Fibroblast of pulmonary artery (primary cell): ENCODE measurements around the gene SGO1.

Source experiments
- DNase-seq: peaks from one replicate; pipeline ENCODE4 v3.0.0-alpha.2; 2010; ENCODE audit warnings: low read depth
- H3K4me3 ChIP-seq: replicated peaks from 2 replicates; pipeline ENCODE4 v1.5.1; 2011; ENCODE audit warnings: low read depth, mild to moderate bottlenecking, control low read depth, low read length, moderate library complexity
- TF ChIP-seq, protein P1 (sequence below): IDR thresholded peaks from 2 replicates; pipeline ENCODE4 v1.5.1; 2011; ENCODE audit warnings: mild to moderate bottlenecking, control low read depth, low read length, inconsistent platforms; ENCODE audit errors: missing control alignments

Gene SGO1

GRCh38 chr3:20186600-20187004 is 596 bp upstream of the SGO1 start:
- no peak for DNase-seq
- peak overlapping the region; percentile 91 for H3K4me3 ChIP-seq
- TF ChIP-seq, protein P1, sequence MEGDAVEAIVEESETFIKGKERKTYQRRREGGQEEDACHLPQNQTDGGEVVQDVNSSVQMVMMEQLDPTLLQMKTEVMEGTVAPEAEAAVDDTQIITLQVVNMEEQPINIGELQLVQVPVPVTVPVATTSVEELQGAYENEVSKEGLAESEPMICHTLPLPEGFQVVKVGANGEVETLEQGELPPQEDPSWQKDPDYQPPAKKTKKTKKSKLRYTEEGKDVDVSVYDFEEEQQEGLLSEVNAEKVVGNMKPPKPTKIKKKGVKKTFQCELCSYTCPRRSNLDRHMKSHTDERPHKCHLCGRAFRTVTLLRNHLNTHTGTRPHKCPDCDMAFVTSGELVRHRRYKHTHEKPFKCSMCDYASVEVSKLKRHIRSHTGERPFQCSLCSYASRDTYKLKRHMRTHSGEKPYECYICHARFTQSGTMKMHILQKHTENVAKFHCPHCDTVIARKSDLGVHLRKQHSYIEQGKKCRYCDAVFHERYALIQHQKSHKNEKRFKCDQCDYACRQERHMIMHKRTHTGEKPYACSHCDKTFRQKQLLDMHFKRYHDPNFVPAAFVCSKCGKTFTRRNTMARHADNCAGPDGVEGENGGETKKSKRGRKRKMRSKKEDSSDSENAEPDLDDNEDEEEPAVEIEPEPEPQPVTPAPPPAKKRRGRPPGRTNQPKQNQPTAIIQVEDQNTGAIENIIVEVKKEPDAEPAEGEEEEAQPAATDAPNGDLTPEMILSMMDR = no peak

- peak; percentile 11 for DNase-seq
- TF ChIP-seq, protein P1 = no peak
- H3K4me3 ChIP-seq = peak overlapping the region; percentile 91
Observed at GRCh38 chr3:20185331-20185678, 701 bp downstream of the SGO1 start.

GRCh38 chr3:20182206-20182605 is 3.8 kb downstream of the SGO1 start:
- H3K4me3 ChIP-seq = no peak overlapping the region
- no peak for DNase-seq
- TF ChIP-seq, protein P1 = no peak

DNA sequence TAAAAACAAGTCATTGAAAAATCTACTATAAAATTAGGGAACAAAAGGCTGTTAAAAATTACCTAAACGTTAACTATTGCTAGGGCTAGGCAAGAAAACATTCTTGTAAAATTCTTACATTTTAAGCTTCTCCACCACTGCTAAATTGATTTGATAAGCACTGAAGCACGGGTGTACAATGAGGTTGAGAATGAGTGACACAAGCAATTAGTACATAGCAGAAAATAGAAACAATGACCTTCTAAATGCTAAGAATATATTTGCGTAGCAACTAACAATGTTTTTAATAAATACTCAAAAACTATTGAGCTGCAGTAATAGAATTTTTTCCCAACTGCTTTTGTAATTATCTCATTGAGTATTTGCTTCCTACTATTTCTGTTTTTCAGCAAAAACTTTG is 4.7 kb downstream of the SGO1 start:
- TF ChIP-seq, protein P1 = no peak
- no peak for DNase-seq
- H3K4me3 ChIP-seq = no peak overlapping the region

- TF ChIP-seq, protein P1 = no peak
- H3K4me3 ChIP-seq = no peak overlapping the region
- DNase-seq = no peak
Observed at GRCh38 chr3:20173844-20174410, 12.1 kb downstream of the SGO1 start.

DNA sequence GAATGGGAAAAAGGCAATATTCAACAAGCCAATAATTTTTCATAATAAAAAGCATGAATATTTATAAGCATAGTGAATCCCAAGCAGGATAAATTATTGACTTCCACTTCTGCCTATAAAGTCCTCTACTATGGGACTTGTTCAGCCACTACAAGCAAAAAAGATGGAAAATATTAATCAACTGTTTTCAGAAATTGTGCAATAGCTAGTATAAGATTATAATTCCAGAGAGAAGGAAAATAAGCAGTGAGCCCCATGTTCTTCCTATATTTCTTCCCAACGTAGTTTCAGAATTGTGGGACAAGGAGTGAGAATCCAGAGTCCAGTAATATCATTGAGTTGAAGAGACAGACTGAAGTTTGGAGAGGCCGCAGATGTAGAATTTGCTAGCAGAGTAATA is 24.3 kb downstream of the SGO1 start:
- DNase-seq = no peak
- TF ChIP-seq, protein P1 = no peak
- H3K4me3 ChIP-seq = no peak overlapping the region

- TF ChIP-seq, protein P1 = no peak
- no peak overlapping the region for H3K4me3 ChIP-seq
- DNase-seq = no peak
Observed at GRCh38 chr3:20160230-20160629, 25.8 kb downstream of the SGO1 start.
